Effector CD8-positive, alpha-beta T cell (primary cell): ENCODE data around the gene RHBDL3.
"Not testable (repeated sequence)": the region's sequence is repeated elsewhere in the genome, so short reads cannot be mapped to it uniquely, and the experiment has no call there.

Experiments
- DNase-seq: peaks from one replicate; lab custom pipeline; 2025; lab: John Stamatoyannopoulos, UW

Gene RHBDL3

DNA sequence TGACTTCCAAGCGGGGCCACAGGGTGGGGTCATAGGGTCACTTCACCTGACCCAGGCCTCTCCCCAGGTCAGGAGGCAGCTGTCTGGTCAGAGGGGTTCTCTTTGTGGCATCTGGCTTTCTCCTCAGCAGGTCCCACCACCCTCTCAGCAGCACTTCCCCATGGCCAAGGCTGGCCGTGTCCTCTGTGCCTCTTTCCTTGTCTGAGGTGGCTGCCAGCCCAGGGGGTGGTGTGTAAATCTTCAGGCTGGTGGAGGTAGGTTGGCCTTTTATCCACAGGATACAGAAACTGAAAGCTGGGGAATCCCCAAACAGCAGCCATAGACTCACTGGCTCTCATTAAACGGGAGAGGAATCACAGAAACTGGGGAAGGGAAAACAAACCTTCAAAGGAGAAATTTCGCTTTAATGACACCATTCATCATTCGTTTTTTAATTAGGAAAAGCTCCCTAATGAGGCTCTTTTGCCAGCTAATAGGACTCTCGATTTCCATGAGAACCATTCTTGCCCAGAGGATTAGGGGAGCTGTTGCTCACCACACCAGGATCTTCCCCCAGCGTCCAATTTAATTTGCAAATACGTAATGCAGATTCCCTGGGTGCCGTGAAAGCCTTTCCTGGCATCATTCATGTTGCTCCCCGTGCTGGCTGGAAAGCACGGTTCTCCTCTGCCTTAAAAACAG lies 58.3 kb downstream of the RHBDL3 start:
- no peak for DNase-seq

DNA sequence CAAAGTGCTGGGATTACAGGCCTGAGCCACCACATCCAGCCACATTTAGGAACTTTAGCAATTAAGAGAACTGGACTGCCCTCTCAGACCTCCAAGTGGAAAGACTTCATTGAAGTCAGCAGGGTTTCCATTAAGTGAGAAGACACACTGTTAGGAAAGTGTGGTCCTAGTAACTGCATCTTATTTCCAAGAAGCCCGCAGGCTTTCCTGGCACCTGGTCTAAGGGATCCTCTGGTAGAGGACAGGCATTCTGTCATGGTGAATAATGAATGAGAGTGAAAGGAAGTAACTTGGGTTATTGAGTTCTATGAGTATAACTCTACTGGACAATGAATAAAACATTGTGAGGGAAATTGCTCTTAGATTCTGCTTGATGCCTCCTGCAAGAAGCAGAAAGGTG lies 62.3 kb downstream of the RHBDL3 start:
- DNase-seq = no peak

DNA sequence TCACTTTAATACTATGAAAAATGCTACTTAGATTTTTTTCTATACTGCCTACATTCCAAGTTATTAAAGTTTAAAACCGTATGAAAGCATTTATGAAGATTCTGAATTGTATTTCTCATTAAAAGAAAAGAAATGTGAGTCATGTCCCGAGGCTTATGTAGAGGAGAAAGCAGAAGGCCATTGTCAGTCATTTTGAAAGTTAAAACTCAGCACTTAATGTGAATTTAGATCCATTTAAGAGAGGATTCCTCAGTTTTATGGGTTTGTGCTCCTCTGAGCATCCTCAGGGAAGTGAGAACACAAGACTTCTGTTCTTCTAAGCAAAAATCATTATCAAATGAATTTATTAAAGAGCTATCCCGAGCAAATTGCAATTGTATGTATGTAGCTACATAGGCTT lies 64.5 kb downstream of the RHBDL3 start:
- no peak for DNase-seq

DNA sequence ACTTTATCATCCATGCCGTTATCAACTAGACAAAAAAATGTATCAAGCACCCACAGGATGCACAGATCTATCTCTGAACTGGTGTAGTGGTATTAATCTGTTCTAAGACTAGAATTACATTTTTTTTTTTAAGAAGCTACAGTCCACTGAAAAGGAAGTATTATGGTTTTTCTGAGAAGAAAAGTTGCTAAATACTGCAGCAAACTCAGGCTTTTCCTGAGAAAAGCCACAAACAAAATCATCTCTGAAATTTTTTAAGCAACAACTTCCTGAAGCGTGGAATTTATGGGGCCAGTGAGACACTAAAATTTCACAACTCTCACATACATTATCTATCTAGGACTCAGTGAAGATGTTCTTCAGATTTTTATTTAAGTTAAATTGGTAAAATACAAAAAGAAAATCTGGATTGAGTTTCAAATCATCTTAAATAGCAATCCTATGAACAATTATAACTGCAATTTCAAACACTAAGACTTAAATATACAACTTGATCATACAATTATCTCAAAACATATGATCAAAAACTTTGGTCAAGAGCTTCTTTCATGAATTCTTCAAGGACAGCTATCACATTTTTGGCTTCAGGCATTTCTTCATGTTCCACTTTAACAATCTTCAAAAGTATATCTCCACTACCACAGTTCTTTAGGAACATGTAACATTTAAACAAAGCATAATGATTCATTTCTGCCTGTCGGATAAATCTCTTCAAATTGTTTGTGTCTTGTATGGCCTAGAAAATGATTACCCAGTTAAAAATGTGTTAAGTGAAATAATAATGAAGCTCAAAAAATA lies 65.8 kb downstream of the RHBDL3 start:
- no peak for DNase-seq

DNA sequence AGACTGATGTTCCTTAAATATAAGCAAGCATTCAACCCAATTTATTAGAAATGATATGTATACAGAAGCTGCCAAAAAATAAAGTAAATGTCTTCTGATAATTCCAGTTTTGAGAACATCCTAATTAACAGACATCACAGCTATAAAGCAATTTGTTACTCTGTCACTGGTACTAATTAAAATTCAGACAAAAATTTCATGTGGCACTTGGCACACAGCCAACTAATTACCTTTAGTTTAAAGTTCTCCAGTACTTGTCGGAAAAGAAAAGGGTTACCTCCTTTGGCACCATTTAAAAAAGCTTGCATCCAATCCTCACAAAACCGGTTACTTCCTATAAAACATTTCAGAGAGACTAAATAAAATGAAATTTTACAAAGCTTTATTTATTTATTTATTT lies 67.6 kb downstream of the RHBDL3 start:
- DNase-seq = no peak

DNA sequence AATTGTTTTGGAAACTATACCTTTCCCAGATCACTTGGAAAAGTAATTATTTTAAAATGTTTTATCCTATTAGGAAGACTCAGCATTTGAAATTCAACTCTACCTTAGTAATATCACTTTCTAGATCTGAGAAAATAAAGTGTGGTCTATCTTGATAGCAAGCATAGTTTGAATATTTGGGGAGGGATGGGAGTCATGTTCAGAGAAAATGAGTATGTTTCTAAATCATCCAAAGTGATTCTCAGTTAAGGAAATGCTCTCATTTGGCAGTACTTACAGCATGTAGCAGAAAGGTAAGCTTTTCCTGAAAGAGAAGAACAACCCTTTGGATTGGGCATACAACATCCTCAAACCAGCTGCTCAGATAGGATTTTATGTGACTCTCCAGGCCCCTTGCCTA lies 69.4 kb downstream of the RHBDL3 start:
- DNase-seq = no peak

DNA sequence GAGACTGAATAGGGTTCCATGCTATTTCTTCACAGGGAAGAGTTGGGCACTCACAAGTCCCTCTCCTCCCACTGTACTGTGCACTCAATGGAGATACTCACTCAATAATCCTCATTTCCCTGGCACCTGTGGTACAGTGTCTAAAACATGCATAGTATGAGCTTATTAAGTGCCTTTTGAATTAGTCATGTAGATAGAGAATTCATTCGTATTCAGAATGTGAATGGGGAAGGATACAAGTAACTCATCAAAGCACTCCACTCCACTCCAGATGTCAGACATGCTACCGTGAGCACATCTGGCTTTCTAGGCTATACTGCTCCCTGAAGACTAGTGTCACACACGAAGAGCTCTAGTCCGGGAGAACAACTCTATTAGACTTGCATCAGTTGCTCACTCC lies 70.1 kb downstream of the RHBDL3 start:
- no peak for DNase-seq

DNA sequence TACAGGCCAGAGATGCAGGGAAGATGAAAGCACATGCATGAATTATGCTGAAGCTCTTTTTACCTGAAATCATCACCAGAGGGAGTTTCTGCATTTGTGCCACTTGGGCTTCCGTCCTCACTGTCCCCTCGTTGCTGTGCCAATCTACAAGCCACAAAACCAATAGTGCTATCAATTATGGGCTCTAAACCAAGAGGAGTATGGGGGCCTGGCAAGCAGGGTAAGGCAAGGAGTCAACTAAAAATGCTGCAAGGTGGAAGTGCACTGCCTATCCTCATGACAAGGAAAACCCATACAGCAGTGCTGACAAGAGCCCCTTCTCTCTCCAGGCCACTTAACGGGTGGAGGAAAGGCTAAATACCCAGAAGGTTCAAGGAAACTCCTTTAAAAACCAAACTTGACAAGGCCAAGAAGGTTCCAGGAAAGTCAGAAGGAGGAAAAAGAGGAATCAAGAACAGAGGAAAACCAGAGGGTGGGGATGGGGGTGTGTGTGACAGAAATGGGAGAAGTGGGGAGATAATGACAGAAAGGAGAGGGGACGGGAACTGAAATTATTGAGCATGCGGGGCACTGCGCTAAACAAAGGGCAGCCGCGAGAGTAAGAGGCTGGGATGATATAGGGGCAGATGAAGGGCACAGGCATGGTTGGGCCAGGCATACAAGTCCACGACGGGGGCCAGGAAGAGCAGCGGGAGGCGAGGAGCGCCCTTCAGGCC lies 75.7 kb downstream of the RHBDL3 start:
- DNase-seq = peak; percentile 8

DNA sequence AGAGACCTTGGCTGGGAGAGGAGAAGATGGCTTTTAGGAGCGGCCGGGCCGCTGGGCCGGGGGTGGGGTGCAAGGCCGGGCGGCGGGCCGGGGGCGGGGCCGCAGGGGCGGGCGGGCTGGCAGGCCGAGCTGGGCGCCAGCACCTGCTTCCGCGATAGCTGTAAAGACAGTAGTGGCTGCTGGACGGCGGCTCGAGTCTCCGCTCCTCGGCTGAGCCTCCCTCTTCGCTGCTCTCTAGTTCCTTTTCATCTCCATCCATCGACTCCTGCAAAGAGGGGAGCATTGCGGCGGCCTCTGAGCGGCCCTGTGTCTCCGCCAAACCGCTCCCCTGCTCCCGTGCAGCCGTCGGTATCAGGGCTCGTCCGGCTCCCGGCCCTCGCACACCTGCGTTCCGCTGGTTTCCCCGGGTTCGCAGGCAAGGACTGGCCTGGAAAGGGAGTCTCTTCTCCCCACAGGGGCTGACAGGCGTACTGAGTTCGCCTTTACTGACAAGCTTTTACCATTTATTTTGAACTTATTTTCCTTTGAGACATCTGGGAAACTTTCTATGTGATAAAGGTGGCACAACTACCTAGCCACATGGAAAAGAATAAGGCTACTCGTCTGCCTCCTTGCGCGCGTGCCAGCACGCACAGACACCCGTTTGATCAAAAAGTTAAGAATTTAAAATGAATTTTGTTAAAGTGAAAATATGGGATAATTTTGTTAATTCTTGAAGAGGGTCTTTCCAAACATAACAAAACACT lies 76.4 kb downstream of the RHBDL3 start, which contains the start of gene C17orf75:
Gene C17orf75, minus strand, starts transcription at position 317 of the 746 bp plus-strand sequence. Its CDS starts 34 bp downstream, at position 283.
- peak; percentile 44 for DNase-seq

DNA sequence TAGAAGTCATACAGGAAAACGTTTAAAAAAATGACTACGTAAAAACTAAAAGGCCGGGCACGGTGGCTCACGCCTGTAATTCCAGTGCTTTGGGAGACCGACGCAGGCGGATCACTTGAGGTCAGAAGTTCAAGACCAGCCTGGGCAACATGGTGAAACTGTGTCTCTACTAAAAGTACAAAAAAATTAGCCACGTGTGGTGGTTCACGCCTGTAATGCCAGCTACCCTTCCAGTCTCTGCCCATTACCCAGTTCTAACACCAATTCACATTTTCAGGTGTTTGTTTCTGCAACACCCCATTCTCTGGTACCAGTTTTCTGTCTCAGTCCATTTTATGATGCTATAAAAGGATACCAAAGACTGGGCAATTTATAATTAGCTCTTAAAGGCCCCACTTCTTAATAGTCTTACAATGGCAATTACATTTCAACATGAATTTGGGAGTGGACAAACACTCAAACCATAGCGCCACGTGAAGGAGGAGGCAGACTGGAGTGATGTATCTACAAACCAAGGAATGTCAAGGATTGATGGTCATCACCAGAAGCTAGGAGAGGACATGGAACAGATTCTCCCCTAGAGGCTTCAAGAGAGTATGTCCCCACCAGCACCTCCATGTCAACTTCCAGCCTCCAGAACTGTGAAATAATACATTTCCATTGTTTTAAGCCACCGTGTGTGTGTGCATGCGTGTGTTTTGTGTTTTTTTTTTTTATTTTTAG lies 77.1 kb downstream of the RHBDL3 start:
- DNase-seq = no peak

DNA sequence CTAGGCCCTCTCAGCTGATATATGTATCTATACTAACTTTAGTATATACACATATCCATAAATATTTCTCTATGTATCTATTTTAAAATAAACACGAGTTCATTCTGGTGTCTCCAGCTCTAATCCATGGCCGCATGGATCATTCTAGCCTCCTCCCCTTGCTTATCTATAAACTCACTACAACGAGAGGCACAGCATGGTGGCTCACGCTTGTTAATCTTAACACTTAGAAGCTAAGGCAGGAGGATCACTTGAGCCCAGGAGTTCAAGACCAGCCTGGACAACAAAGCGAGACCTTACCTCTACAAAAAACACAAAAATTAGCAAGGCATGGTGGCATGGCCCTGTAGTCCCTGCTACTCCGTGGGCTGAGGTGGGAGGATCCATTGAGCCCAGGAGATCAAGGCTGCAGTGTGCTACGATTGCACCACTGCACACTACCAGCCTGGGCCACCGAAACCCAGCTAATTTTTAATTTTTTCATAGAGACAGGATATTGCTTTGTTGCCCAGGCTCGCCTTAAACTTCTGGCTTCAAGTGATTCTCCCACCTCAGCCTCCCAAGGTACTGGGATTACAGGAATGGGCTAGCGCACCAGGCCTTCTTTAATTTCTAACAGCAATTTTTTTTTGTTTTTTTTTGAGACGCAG lies 80.4 kb downstream of the RHBDL3 start:
- DNase-seq = no peak

DNA sequence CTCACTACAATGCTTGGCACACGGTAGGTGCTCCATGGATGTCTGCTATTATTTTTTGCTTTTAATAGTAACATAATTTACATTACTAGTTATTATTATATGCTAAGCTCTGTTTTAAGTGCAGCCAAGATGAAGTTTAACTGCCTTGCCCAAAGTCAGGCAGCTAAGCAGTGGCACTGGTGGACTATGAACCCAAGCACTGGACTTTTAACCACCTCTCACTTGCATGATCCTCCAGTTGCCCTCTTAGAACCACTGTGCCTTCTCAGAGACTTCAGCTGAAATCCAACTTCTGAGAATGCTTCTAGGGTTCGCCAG lies 82.8 kb downstream of the RHBDL3 start:
- no peak for DNase-seq

DNA sequence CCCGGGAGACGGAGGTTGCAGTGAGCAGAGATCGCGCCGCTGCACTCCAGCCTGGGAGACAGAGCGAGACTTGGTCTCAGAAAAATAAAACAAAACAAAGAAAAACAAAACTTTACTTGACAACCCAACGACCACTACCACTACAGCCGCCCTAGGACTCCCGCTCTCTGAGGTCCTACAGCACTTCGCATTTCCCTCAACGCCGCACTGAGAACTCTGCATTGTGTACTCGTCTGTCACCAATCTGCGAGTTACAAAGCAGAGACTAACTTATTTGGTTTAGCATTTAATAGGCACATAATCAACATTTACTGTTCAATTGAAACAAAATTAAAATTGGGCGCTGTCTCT lies 83.8 kb downstream of the RHBDL3 start:
- no peak for DNase-seq

DNA sequence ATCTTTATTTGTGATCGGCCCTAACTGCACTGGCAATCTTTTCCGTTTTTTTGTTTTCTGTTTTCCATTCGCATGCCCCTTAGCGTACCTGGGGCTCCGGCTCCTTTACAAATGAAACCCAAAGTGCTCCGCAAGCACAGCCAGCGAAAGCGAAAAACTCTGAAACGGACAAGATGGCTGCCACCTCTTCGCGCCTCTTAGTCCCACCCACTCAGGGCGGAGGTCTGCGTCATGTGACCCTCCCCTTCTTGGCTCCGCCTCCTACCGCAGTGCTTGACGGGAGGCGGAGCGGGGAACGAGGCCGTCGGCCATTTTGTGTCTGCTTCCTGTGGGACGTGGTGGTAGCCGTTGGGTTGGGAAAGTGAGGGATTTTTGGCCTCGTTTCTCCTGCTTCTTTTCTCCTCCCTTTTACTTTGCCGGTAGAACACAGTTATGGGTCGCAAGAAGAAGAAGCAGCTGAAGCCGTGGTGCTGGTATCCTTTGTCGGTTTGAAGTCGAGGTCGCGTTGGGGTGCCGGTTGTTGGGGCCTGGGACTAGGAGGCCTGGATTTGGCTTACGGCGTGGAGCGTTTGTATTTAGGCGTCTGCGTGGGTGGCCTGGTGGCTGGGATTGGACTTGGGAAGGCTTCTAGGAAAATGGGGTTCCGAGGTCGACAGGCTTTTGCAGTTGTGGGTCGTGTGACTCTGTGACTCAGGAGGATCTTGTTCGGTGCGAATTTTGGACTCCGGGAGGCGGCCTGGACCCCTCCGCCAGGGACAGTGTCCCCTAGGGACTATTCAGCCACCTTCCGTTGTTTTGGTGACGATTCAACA lies 84.4 kb downstream of the RHBDL3 start, which contains the start of gene ZNF207:
Gene ZNF207, plus strand, starts transcription at position 304 of the 812 bp plus-strand sequence. Its CDS starts 129 bp downstream, at position 433.
- peak; percentile 90 for DNase-seq

DNA sequence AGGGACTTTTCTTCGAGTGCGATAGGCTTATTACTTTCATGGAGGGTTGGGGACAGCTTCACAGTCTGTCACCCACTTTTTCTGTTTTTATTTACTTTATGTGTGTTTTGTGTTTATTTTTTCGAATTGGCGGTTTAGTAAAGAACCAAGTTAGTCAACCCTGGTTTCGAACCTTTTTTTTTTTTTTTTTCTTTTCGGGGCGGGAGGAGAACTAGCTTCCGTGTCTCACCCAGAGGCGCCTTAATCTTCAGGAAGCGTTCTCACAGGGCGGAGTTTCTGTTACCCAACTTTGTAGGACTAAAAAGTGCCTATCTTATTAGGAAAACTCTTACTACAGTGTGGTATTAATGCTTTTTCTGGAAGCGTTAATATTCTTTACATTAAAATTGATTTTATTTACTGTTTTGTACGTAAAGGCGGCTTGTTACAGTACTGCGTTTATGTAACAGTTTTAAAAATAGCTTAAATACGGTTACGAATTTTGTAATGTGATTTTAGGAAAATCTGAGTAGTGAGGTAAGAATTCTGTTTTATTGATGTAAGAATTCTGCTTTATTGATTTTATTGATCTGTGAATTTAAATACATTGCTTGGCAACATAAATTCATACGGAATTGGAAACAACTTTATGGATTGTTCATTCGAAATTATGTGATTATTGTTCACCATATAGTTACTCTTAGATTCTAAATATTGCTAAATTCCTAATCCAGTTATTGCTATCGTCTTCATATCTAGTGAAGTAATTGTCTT lies 85.2 kb downstream of the RHBDL3 start:
- DNase-seq = peak; percentile 21

DNA sequence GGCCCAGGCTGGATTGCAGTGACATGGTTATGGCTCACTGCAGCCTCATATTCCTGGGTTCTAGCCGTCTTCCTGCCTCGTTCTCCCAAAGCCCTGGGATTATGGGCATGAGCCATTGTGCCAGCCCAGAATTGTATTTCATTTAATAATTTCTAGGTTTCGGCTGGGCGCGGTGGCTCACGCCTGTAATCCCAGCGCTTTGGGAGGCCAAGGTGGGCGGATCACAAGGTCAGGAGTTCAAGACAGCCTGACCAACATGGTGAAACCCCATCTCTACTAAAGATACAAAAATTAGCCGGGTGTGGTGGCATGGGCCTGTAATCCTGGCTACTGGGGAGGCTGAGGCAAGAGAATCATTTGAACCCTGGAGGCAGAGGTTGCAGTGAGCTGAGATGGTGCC lies 87.1 kb downstream of the RHBDL3 start:
- not testable (repeated sequence) for DNase-seq

DNA sequence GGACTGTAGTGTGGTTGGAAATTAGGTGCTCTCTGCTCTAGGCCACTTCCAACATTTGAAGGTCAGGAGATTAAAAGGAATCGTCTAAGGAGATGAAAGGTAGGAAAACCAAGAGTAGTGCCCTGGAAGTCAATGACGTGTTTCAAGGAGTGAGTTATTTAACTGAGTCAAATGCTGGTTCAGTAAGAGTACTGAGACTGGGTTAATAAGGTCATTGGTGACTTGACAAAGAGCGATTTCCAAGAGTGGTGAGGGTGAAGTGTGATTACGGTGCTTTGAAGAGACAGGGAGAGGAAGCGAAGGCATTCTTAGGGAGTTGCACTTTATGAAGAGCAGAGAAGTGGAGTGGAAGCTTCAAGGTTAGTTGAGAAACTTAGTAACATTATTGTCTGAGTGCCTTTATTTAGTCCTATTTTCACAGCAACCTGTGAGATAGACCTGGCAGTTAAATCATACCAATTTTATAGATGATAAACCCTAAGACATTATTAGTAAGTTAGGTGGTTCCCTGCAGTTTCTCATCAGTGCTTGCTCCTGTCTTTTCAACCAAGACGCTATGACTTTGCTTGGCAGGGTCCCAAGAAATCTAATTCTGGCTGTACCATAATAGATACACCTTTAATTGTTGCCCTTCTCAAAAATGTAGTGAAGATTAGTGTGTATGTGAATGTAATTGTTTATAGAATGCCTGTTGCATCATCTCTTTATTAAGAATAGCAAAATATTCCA lies 90.2 kb downstream of the RHBDL3 start:
- DNase-seq = no peak

DNA sequence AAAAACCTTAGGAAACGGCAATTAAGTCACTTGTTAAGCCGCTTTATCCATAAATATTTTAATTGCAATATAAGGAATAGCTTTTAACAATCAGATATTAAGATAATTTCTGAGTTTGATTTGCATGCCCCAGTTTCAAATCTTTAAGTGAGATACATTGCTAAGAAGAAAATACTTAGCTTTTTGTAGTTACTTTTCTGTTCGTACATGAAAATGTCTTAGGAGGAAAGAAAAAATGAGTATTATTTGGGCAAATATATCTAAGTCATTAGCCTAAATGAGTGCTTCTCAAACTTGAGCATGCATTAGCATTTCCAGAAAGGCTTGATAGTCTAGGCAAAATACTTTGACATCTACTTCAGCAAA lies 90.7 kb downstream of the RHBDL3 start:
- no peak for DNase-seq

DNA sequence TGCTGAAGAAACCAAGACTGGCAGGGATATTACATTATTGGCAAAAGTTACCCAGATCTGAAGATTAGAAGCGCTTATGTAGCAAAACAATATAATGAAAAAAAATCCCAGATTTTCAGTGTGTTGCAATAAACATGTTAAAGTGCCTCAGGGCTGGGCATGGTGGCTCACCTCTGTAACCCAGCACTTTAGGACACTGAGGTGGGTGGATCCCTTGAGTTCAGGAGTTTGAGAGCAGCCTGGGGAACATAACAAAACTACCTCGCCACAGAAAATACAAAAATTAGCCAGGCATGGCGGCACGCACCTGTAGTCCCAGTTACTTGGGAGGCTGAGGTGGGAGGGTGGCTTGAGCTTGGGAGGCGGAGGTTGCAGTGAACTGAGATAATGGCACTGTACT lies 91.1 kb downstream of the RHBDL3 start:
- no peak for DNase-seq
